Measurements from ENCODE around the gene HYAL3. TPM values are rescaled to one million over a fixed set of nuclear protein-coding genes. Genes with fewer than 3 reads are reported as not detected.

HYAL3 gene
- total RNA-seq, 1 experiment from 2014 or later, result 10.3 TPM

DNA sequence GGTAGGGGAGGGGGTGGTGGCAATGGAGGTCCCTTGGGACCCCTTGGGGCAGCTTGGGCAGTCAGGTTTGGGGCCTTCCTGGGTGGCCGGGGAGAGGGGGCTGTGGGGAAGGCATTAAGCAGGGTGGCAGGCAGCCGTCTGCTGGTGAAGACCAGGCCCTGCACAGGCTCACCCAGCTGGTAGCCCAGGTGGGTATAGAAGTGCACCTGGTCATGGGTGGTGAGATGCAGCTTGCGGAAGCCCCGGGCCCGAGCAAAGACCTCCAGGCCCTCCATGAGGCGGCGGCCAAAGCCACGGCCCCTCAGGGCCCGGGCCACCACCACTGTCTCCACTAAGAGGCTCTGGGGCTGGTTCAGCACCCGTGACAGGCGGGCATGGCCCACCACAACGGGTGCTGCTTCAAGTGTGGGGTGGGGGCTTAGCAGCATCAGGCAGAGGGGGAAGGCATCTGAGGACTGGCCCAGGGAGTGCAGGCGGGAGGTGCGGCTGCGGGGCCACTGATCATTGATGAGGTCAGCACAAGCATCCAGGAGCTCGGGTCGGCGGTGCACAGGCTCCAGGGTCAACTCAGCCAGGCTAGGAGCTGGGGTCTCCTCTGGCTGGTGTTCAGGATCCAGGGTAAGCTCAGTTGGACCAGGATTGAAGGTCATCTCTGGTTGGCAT lies 2.4 kb downstream of the HYAL3 start:
- TF ChIP-seq, protein P1, sequence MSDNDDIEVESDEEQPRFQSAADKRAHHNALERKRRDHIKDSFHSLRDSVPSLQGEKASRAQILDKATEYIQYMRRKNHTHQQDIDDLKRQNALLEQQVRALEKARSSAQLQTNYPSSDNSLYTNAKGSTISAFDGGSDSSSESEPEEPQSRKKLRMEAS (IDR thresholded peaks at IDR 0.05), result no peak
- TF ChIP-seq ZNF274 (IDR thresholded peaks at IDR 0.05; ENCODE audit: low read depth, low read length), result no peak
- no TSS peak for BruUV-seq (replicated peaks)
- RAD21 ChIA-PET (ENCODE audit: low non-redundant PET in 1 of 2, low total read pairs in 2 of 2, uncharacterized antibody in 2 of 2, unreplicated experiment in 2 of 2), result no interaction called here
- POLR2A ChIA-PET, result interaction anchor here (1.2 kb wide), 1 partner anchor 61 kb away, joined by 3 read pairs; the partner anchor contains the start of gene GNAI2
- Histone ChIP-seq H3K36me3 (ENCODE audit: control insufficient read depth in 1 of 2, insufficient read depth in 2 of 2, low read length in 2 of 2) (no peaks in the 10 kb centered on the region), H3K9me3 (ENCODE audit: control insufficient read depth in 1 of 2, insufficient read depth in 1 of 2, low read depth in 1 of 2, low read length in 2 of 2) (no peaks in the 10 kb centered on the region), H3K9me2 (ENCODE audit: insufficient read depth) (no peaks in the 10 kb centered on the region), H4K20me1 (ENCODE audit: insufficient read depth) (no peaks in the 10 kb centered on the region), H3K27ac (ENCODE audit: low read depth, low read length) (no peak overlapping the region), H3K9ac (ENCODE audit: low read length) (no peak overlapping the region), H3K27me3 (ENCODE audit: insufficient read depth, low read length) (no peaks in the 10 kb centered on the region), H3K4me2 (ENCODE audit: low read length) (no peak overlapping the region), H2AFZ (ENCODE audit: low read depth, low read length, poor library complexity, severe bottlenecking) (no peak overlapping the region), H3K79me2 (ENCODE audit: insufficient read depth, low read length) (peaks cover 6% of the 10 kb centered on the region), H3K4me1 (ENCODE audit: control insufficient read depth in 1 of 2, insufficient read depth in 2 of 2, low read length in 2 of 2) (peaks cover 14 to 39% of the 10 kb centered on the region in 2 experiments), H3K4me3 (replicated peaks in 1 of 2; ENCODE audit: low read depth in 1 of 2, low read length in 2 of 2) (no peak overlapping the region)
- ATAC-seq, result no peak
- DNase-seq (ENCODE audit: low read depth, low spot score), result no peak
- CTCF ChIA-PET, result no interaction called here
- intact Hi-C loops (cut with micrococcal nuclease), result no loop called here

DNA sequence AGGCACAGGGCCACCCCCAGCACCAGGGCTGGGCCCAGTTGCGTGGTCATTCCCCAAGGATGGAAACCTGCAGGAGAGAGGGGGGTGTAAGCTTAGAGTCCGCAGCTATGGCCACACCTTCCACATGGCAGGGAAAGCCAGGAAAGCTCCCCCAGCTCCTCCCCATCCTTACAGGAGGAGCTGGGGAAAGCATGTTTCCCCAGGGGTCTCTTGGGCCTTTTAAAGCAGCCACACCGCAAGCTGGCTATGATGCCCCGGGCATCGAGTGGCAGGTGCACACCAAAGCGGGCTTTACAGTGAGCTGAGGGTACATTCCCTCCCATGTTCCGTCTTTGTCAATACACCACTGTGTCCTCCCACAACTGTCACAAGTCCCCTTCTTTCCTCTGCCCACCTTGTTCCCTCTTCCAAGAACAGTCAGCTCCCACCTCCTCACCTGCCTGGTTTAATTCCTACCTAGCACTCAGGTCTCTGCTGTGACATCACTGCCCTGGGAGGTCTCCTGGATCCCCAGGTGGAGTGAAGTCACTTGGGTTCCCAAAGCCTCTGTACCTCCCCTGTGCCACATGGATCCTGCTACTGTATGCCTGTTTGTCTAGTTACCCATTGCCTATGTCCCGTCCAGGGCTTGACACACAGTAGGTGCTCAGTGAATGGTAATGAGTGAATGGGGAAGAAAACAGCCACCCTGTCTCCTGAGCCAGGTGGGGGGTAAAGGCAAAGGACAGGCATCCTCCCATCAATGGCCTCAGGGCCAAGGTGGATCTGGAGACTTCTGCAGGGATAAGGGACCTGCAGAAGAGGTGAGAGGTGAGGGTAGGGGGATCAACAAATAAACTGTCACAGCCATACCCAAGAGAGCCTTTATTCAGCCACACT lies 3.4 kb downstream of the HYAL3 start:
- Histone ChIP-seq H3K27ac (ENCODE audit: low read depth, low read length) (no peak overlapping the region), H3K9me3 (ENCODE audit: control insufficient read depth in 1 of 2, insufficient read depth in 1 of 2, low read depth in 1 of 2, low read length in 2 of 2) (no peaks in the 10 kb centered on the region), H3K9me2 (ENCODE audit: insufficient read depth) (no peaks in the 10 kb centered on the region), H3K9ac (ENCODE audit: low read length) (no peak overlapping the region), H3K4me2 (ENCODE audit: low read length) (no peak overlapping the region), H3K36me3 (ENCODE audit: control insufficient read depth in 1 of 2, insufficient read depth in 2 of 2, low read length in 2 of 2) (peaks cover 0 to under 1% of the 10 kb centered on the region in 2 experiments; a peak in 1 of 4 replicates), H4K20me1 (ENCODE audit: insufficient read depth) (no peaks in the 10 kb centered on the region), H3K79me2 (ENCODE audit: insufficient read depth, low read length) (peaks cover 17% of the 10 kb centered on the region), H3K4me3 (replicated peaks in 1 of 2; ENCODE audit: low read depth in 1 of 2, low read length in 2 of 2) (no peak overlapping the region), H2AFZ (ENCODE audit: low read depth, low read length, poor library complexity, severe bottlenecking) (no peak overlapping the region), H3K27me3 (ENCODE audit: insufficient read depth, low read length) (no peaks in the 10 kb centered on the region), H3K4me1 (ENCODE audit: control insufficient read depth in 1 of 2, insufficient read depth in 2 of 2, low read length in 2 of 2) (peaks cover 15 to 35% of the 10 kb centered on the region in 2 experiments)
- POLR2A ChIA-PET, result no interaction called here
- ATAC-seq (no peak), DNase-seq (ENCODE audit: low read depth, low spot score) (no peak)
- RAD21 ChIA-PET (ENCODE audit: low non-redundant PET in 1 of 2, low total read pairs in 2 of 2, uncharacterized antibody in 2 of 2, unreplicated experiment in 2 of 2), result no interaction called here
- CTCF ChIA-PET, result no interaction called here
- intact Hi-C loops (cut with micrococcal nuclease), result no loop called here
- no TSS peak for BruUV-seq (replicated peaks)
- TF ChIP-seq JUND (IDR thresholded peaks at IDR 0.05) (no peak), YY1 (IDR thresholded peaks at IDR 0.05; ENCODE audit: extremely low read depth, insufficient replicate concordance, low read depth, low read length) (no peak), ZFX (IDR thresholded peaks at IDR 0.05) (no peak), CBX3 (IDR thresholded peaks at IDR 0.05; ENCODE audit: low read depth) (no peak), EGR1 (IDR thresholded peaks at IDR 0.05; ENCODE audit: low read depth) (no peak), REST (IDR thresholded peaks at IDR 0.05; ENCODE audit: low read depth) (no peak), POLR2A (IDR thresholded peaks at IDR 0.05; ENCODE audit: borderline replicate concordance, extremely low read depth, insufficient read depth, insufficient read length) (no peak), CEBPB (IDR thresholded peaks at IDR 0.05; ENCODE audit: low read depth) (no peak), RAD21 (IDR thresholded peaks at IDR 0.05; ENCODE audit: low read depth) (no peak), SP1 (IDR thresholded peaks at IDR 0.05; ENCODE audit: low read depth) (no peak), ELF1 (IDR thresholded peaks at IDR 0.05; ENCODE audit: borderline replicate concordance, low read depth) (no peak), EZH2 (IDR thresholded peaks at IDR 0.05) (no peak), SRF (IDR thresholded peaks at IDR 0.05; ENCODE audit: low read depth) (no peak), ZNF274 (IDR thresholded peaks at IDR 0.05; ENCODE audit: low read depth, low read length) (no peak), SIN3A (IDR thresholded peaks at IDR 0.05; ENCODE audit: low read depth) (no peak), POLR2AphosphoS5 (IDR thresholded peaks at IDR 0.05; ENCODE audit: low read depth, low read length) (no peak)
- TF ChIP-seq, protein P1 (IDR thresholded peaks at IDR 0.05), result no peak

Measured in HCT116 (cell line).